ENCODE data around the gene NAP1L4. TPM values are rescaled to one million over a fixed set of nuclear protein-coding genes. Genes with fewer than 3 reads are reported as not detected.
"Not testable (repeated sequence)": the region's sequence is repeated elsewhere in the genome, so short reads cannot be mapped to it uniquely, and the experiment has no call there.

Gene NAP1L4
- total RNA-seq, 2 donors from 2014 or later: 45.9 to 57.7 TPM

DNA sequence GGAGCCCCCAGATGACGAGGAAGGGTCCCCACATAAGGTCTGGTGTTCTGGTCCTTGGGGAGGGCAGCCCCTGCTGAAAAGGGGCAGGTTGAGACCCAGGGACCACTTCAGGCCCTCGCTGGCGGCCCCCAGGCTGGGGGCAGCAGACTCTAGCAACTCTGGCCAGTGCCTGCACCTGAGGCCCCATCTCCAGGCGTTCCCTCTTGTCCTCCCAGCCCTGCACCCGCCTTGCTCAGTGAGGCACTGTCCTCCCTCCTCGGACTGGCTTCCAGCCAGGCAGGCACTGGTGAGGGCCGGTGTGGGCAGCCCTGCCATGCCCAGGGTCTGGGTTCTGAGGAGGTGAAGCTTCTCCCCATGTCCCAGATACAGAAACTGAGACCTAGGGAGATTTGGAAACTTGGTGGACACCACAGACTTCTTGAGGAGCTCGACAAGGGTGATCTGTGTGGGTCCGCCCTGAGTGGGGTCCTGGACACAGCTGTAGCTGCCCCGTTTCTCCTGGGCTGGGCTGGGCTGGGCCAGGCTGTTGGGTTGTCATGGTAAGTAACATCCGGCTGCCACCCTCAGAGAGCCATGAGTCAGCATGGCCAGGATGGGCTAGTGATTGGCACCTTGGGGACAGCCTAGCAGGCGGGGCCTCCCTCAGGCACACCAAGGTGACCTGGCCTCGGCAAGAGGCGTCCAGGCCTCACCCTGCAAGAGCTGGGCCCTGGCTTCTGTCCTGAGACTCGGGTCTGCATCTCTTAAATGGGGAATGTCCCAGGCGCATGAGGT is 51.8 kb downstream of the NAP1L4 start:
- no peaks in the 10 kb centered on the region for H3K27me3 ChIP-seq
- H3K27ac ChIP-seq: peak overlapping the region in 3 of 4 donors; percentile 8 to 38 (median 23)
- DNase-seq (peak in 2 of 4 donors; percentile 48 to 51), ATAC-seq (peak; percentile 54)
- 62 to 100% methylated on average over 1 to 16 of the region's 16 CpGs for WGBS, 2 donors
- intact Hi-C loops (cut with DNase I): no loop called here
- H3K36me3 ChIP-seq (replicated peaks in 1 of 2; ENCODE audit: insufficient read depth in 1 of 2, low read depth in 2 of 2): no peaks in the 10 kb centered on the region
- H3K4me3 ChIP-seq: no peak overlapping the region
- TF ChIP-seq POLR2A (IDR thresholded peaks at IDR 0.05): no peak
- TF ChIP-seq, protein P1, sequence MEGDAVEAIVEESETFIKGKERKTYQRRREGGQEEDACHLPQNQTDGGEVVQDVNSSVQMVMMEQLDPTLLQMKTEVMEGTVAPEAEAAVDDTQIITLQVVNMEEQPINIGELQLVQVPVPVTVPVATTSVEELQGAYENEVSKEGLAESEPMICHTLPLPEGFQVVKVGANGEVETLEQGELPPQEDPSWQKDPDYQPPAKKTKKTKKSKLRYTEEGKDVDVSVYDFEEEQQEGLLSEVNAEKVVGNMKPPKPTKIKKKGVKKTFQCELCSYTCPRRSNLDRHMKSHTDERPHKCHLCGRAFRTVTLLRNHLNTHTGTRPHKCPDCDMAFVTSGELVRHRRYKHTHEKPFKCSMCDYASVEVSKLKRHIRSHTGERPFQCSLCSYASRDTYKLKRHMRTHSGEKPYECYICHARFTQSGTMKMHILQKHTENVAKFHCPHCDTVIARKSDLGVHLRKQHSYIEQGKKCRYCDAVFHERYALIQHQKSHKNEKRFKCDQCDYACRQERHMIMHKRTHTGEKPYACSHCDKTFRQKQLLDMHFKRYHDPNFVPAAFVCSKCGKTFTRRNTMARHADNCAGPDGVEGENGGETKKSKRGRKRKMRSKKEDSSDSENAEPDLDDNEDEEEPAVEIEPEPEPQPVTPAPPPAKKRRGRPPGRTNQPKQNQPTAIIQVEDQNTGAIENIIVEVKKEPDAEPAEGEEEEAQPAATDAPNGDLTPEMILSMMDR (IDR thresholded peaks at IDR 0.05): no peak
- peaks cover 36% of the 10 kb centered on the region for H3K4me1 ChIP-seq
- peaks cover 0 to 11% (median 0%) of the 10 kb centered on the region in 3 donors for H3K9me3 ChIP-seq

DNA sequence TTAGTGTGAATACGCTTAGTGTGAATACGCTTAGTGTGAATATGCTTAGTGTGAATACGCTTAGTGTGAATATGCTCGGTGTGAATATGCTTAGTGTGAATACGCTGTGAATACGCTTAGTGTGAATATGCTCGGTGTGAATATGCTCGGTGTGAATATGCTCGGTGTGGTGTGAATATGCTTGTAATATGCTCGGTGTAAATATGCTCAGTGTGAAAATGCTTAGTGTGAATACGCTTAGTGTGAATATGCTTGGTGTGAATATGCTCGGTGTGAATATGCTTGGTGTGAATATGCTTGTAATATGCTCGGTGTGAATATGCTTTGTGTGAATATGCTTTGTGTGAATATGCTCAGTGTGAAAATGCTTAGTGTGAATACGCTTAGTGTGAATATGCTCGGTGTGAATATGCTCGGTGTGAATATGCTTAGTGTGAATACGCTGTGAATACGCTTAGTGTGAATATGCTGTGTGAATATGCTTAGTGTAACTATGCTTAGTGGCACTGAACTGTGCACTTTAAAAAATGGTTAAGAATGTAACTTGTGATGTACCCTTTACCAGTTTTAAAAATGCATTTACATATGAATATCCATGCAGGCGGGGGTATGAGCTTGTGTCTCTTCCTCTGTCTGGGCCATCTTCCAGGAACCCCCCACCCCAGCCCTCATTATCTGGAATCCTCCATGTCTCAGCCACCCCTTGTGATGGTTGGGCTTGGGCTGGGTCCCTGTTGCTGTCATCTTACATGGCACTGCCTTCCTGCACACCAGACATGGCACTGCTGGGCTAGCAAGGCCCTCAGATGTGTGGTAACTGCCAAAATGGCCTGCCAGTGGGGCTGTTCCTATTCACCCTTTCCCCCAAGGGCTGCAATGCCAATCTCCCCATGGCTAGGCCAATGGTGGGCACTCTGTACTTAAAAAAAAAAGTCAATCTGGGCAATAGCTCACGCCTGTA is 53.4 kb downstream of the NAP1L4 start:
- ATAC-seq; intact Hi-C loops (cut with DNase I): not testable (repeated sequence)
- WGBS, 2 donors: 74 to 90% methylated on average over 15 to 18 of the region's 20 CpGs

DNA sequence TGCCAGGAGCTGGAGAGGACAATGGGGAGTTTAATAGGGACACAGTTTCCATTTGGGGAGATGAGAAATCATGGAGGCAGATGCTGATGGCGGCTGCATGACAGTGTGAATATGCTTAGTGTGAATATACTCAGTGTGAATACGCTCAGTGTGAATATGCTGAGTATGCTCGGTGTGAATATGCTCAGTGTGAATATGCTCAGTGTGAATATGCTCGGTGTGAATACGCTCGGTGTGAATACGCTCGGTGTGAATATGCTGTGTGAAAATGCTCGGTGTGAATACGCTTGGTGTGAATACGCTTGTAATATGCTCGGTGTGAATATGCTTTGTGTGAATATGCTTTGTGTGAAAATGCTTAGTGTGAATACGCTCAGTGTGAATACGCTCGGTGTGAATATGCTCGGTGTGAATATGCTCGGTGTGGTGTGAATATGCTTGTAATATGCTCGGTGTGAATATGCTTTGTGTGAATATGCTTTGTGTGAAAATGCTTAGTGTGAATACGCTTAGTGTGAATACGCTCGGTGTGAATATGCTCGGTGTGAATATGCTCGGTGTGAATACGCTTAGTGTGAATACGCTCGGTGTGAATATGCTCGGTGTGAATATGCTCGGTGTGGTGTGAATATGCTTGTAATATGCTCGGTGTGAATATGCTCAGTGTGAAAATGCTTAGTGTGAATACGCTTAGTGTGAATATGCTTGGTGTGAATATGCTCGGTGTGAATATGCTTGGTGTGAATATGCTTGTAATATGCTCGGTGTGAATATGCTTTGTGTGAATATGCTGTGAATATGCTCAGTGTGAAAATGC is 54.3 kb downstream of the NAP1L4 start:
- H3K36me3 ChIP-seq (replicated peaks in 1 of 2; ENCODE audit: insufficient read depth in 1 of 2, low read depth in 2 of 2); H3K4me3 ChIP-seq; intact Hi-C loops (cut with DNase I); ATAC-seq; H3K27ac ChIP-seq; DNase-seq; H3K27me3 ChIP-seq: not testable (repeated sequence)
- peaks cover 17% of the 10 kb centered on the region for H3K4me1 ChIP-seq
- H3K9me3 ChIP-seq: peaks cover 0 to 11% (median 0%) of the 10 kb centered on the region in 3 donors
- WGBS, 2 donors: 79 to 83% methylated on average over 30 to 32 of the region's 32 CpGs

More for the DNA sequence above, 53.4 kb downstream of the NAP1L4 start:
- Histone ChIP-seq H3K9me3 (peaks cover 0 to 11% (median 0%) of the 10 kb centered on the region in 3 donors), H3K4me1 (peaks cover 21% of the 10 kb centered on the region)
- H3K27ac ChIP-seq; H3K27me3 ChIP-seq; DNase-seq; H3K4me3 ChIP-seq; H3K36me3 ChIP-seq (replicated peaks in 1 of 2; ENCODE audit: insufficient read depth in 1 of 2, low read depth in 2 of 2): not testable (repeated sequence)

DNA sequence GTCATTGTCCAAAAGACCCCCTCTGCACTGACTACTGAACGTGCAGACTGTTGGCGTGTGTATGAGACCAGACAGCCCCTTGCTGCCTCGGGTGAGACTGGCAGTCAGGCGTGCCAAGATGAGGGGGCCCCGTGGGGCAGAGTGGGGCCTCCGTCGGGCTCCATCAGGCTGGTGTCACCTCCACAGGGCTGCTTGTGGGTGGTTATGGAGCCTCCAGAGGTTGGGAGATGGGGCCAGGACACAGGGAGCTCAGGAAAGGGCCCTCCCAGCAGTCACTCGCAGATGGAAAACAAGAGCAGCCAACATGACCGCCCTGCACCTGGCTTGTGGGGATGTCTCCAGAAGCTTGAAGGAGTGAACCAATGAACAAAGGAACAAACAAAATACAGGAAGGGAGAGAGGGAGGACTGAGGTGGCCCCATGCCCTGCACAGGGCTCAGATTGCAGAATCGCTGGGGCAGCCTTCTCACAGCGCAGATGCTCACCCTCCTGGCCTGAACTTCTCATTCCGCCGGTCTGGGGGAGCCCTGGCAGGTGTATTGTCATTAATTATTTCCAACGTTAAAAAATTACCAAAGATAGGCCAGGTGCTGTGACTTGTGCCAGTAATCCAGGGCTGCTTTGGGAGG is 57.4 kb downstream of the NAP1L4 start:
- peaks cover 0 to 3% of the 10 kb centered on the region in 2 donors for H3K27me3 ChIP-seq
- intact Hi-C loops (cut with DNase I): no loop called here
- H3K4me3 ChIP-seq: no peak overlapping the region
- peaks cover 16% of the 10 kb centered on the region for H3K4me1 ChIP-seq
- DNase-seq: peak in 1 of 4 donors; percentile 10
- ATAC-seq: no peak
- no peak overlapping the region for H3K27ac ChIP-seq
- TF ChIP-seq, protein P1 (IDR thresholded peaks at IDR 0.05): no peak
- no peak for TF ChIP-seq POLR2A (IDR thresholded peaks at IDR 0.05)
- 69 to 77% methylated on average over 7 to 14 of the region's 14 CpGs for WGBS, 2 donors
- peaks cover 0 to 11% (median 0%) of the 10 kb centered on the region in 3 donors for H3K9me3 ChIP-seq
- H3K36me3 ChIP-seq (replicated peaks in 1 of 2; ENCODE audit: insufficient read depth in 1 of 2, low read depth in 2 of 2): no peaks in the 10 kb centered on the region

DNA sequence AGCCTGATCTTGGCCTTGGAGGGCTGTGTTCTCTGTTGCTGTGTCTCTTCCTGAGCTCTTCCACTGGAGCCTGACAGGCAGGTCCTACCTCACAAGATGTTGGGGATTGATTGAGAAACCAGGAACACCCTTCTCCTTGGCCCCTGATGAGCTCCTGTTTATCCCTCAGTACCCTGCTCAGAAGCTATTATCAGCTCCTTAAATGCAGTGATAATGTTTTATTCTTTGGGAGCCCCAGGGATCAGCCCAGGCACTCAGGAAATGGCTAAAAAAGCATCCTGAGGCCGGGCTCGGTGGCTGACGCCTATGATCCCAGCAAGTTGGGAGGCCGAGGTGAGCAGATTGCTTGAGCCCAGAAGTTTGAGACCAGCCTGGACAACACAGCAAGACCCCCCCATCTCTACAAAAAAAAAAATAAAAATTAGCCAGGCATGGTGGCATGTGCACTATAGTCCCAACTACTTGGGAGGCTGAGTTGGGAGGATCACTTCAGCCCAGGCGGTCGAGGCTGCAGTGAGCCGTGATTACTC is 58.0 kb downstream of the NAP1L4 start:
- no peak overlapping the region for H3K27ac ChIP-seq
- peaks cover 20% of the 10 kb centered on the region for H3K4me1 ChIP-seq
- no peak for DNase-seq
- intact Hi-C loops (cut with DNase I): no loop called here
- 88 to 97% methylated on average over 3 to 7 of the region's 7 CpGs for WGBS, 2 donors
- H3K27me3 ChIP-seq: peaks cover 0 to 5% of the 10 kb centered on the region in 2 donors
- H3K9me3 ChIP-seq: peaks cover 0 to 11% (median 0%) of the 10 kb centered on the region in 3 donors
- TF ChIP-seq POLR2A (IDR thresholded peaks at IDR 0.05): no peak
- TF ChIP-seq, protein P1 (IDR thresholded peaks at IDR 0.05): no peak
- no peak overlapping the region for H3K4me3 ChIP-seq
- ATAC-seq: no peak
- no peaks in the 10 kb centered on the region for H3K36me3 ChIP-seq (replicated peaks in 1 of 2; ENCODE audit: insufficient read depth in 1 of 2, low read depth in 2 of 2)
